PC-3 (cell line): ENCODE results near the gene CHST8.

Experiments used
- CTCF ChIP-seq: fragments of 300-600 bp; sonication (generic); conservative IDR thresholded peaks from 2 replicates; pipeline ENCODE4 v1.5.1; 2017; ENCODE audit warnings: antibody characterized with exemption, low read depth, mild to moderate bottlenecking, low read length
- EZH2phosphoT487 ChIP-seq: fragments of 300-600 bp; sonication (generic); IDR thresholded peaks from 2 replicates; pipeline ENCODE4 v1.6.1; 2018; ENCODE audit warnings: mild to moderate bottlenecking, antibody characterized with exemption, low read length, borderline replicate concordance

DNA sequence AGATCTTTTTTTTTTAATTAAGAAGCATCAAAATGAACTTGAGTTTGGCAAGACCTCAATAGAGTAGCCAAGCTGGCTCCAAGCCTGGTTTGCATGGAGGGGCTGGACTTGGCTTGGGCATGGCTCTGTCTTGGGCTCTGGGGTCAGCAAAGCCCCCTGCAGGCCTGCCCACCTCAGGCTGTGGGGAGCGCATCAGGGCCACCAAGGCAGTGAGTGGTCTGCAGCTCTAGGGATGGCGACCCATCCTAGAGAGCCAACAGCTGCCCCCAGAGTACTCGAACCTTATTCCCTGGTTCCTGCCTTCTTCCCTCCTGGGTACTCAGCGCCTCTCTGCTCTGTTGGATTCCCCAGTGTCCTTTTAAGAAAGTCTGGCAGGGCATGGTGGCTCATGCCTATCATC is 5.4 kb upstream of the CHST8 start:
- TF ChIP-seq CTCF (no peak), EZH2phosphoT487 (no peak)
